ENCODE measurements around the gene PRPSAP1. TPM values are rescaled to one million over a fixed set of nuclear protein-coding genes. Genes with fewer than 3 reads are reported as not detected.

PRPSAP1 gene
- total RNA-seq, 1 donor from 2014 or later, result 48.8 TPM

- intact Hi-C loops (cut with micrococcal nuclease), result loop anchor here (2.0 kb wide), 1 partner anchor 68 kb away; the partner anchor contains the start of gene UBE2O
These were observed 30.7 kb upstream of the PRPSAP1 start, which contains the start of gene SPHK1 for GRCh38 chr17:76384222-76384986. TSS of gene SPHK1 (plus strand) at chr17:76384609. CDS start at chr17:76385645, 1,036 bp downstream.

DNA sequence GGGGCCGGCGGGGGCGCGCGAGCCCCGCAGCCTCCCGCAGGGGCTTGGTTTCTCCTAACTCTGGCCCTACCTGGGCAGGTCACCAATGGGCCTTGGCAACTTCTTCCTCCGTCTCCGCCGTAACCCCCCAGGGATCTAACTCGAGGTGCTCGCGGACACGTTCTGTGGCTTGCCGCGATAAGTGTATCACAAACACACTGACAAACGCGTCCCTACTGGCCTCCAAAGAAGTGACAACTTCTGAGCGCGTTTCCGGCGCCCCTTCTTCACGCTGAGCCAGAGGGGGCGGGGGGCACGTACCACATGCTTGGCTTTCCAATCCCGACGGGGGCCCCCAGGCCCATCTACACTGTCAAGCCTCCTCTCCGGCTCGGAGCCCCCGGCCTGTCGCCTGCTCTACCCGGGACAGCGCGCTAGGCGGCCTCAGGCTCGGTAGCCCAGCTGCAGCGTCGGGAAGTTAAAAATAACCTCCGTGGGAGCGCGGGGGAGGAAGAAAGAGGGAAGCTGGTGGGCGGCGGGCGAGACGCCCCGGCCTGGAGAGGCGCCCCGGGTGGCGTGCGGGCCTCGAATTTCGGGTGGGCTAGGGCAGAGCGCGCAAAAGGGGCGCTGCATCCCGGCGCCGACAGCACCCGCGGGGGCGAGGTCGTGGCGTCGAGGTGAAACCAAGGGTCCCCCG, 30.0 kb upstream of the PRPSAP1 start:
- intact Hi-C loops (cut with micrococcal nuclease), result loop anchor here (1.0 to 2.0 kb wide), 3 partner anchors 29 to 280 kb away; partner anchors contain the start of genes EXOC7 and UBE2O

GRCh38 chr17:76382803-76383545, 29.3 kb upstream of the PRPSAP1 start:
- intact Hi-C loops (cut with micrococcal nuclease), result loop anchor here (1.0 kb wide), 2 partner anchors 29 to 280 kb away; partner anchors contain the start of gene EXOC7

DNA sequence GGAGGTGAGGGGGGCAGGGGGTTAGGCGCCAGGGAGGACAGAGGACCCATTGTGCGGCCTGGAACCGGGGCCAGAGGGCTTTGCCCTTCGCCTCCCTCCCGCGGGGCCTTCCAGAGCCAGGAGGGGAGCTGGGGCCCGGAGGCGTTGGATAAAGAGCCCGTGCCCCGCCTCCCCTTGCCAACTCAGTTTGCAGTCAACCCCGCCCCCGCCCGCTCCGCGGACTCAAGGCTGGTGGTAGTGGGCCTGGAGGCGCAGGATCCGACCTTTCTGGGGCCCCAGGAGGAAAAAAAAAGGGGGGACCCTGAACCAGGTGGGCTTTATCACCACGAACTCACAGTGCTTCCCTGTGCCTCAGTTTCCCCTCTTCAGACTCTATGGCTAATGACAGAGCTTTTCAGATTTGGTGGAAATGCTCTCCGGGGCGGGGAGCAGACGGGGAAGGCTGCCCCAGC, 28.7 kb upstream of the PRPSAP1 start:
- intact Hi-C loops (cut with micrococcal nuclease), result no loop called here

- intact Hi-C loops (cut with micrococcal nuclease), result no loop called here
These were observed 28.1 kb upstream of the PRPSAP1 start for GRCh38 chr17:76381633-76382350.

GRCh38 chr17:76379646-76380376, 26.1 kb upstream of the PRPSAP1 start:
- intact Hi-C loops (cut with micrococcal nuclease), result no loop called here

DNA sequence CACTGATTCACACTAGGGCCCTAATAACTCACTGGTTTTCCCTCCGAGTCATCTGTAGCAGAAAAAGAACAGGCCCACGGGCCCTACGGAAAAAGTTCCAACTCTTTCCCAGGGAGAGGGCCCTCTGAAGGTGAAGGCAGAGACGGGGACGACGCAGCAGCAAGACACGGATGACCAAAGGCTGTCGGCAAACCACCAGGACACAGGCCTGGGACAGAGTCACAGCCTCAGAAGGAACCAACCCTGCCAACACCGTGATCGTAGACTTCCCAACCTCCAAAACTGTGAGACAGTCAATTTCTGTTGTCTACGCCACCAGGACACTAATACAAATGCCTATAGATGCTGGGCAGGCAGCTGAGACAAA, 25.5 kb upstream of the PRPSAP1 start:
- intact Hi-C loops (cut with micrococcal nuclease), result no loop called here

DNA sequence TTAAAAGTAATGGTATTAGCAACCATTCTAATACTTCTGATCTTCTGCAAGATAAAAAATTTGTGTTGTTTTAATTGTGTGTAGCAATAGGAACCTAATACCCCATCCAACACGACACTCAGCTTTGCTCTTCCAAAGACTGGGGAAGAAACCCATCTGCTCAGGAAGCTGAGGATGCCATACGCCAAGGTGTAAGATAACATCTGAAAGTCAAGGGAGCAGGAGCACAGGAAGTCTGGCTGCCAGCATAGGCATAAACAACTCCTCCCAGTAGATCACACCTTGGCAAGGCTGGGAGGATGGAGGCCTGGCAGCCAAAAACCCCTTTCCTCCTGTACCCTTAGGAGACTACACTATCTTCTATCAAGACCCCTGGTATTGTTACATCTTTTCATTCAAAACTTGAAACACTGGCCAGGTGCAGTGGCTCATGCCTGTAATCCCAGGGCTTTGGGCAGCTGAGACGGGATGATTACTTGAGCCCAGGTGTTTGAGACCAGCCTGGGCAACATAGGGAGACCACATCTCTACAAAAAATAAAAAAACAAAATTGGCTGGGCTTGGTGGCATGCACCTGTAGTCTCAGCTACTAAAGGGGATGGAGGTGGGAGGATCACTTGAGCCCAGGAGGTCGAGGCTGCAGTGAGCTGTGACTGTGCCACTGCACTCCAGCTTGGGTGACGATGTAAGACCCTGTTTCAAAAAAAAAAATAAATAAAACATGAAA, 25.0 kb upstream of the PRPSAP1 start:
- intact Hi-C loops (cut with micrococcal nuclease), result no loop called here

GRCh38 chr17:76376318-76377133, 22.8 kb upstream of the PRPSAP1 start:
- intact Hi-C loops (cut with micrococcal nuclease), result no loop called here

DNA sequence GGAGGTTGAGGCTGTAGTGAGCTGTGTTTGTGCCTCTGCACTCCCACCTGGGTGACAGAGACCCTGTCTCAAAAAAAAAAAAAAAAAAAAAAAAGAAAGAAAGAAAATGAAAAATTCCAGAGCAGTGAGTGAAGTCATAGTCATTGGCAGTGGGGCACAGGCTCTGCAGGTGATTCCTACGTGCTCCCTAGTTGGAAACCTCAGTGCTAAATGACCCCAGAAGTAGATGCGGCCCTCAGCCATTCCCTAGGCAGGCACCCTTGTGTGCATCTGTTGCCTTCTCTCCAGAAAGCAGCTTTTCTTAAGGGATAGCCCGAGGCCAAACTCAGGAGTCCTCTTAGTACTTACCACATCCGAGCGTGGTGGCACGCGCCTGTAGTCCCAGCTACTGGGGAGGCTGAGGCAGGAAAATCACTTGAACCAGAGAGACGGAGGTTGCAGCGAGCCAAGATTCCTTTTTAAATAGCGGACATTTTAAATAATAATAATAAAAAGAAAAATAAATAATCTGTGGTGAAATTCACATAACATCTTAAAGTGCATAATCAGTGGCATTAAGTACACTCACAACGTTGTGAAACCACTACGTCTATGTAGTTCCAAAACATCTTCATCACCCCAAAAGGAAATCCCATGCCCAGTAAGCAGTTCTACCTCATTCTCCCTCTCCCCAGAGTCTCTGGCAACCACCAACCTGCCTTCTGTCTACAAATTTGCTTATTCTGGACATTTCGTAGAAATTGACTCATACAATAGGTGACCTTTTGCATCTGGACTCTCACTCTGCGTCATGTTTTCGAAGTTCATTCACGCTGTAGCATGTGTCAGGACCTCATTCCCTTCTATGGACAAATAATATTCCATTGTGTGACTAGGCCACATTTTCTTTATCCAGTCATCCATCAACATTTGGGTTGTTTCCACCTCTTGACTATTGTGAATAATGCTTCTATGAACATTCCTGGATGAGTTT, 18.2 kb upstream of the PRPSAP1 start:
- intact Hi-C loops (cut with micrococcal nuclease), result no loop called here

DNA sequence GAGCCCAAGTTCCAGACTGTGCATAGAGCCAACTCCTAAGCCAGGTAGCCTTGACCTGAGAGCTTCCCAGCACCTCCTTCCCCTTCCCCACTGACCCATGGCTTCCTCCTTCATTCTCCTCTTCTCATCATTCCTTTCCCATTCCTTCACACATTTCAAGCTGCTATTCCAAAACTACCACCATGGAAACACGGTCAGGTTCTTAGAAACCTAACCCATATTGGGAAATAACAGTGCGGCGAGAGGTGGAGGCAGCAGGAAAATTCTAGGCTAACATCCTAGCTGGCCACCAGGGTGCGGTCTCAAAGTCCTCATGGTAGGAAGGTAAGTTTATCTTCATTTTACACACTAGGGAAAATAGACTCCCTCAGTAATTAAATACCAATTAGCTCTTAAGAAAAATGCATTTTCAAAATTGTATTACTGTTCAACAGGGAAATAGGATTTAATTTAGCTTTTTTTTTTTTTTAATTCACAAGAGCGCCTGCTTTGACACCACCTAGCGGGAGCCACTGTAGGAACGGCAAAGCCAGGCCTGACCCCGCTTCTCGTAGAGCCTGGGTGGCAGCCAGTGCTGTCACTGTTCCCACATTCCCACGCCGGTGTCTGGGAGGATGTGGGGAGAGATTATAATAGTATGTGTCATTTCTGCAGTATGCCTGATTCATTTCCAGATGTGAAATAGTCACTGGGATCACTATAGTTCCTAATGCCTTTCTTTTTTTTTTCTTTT, 16.7 kb upstream of the PRPSAP1 start:
- intact Hi-C loops (cut with micrococcal nuclease), result loop anchor here (1.0 kb wide), 1 partner anchor 28 kb away; no protein-coding TSS in a partner anchor

DNA sequence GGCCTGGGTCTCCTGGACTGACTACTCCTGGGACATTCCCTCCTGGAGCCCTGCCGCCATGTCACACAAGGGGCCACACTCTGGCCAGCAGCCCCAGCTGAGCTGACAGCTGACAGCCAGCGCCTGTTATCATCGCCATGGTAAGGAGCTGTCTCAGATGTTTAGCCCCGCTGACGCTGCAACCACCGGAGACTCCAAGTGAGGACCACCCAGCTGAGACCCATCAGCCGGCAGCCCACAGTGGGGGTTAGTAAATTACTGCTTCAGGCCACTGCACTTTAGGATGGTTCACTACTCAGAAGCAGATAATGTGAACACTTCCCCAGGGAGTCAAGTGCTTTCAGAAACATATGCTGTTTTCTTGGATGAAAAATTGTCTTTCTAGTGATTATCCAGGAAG, 16.1 kb upstream of the PRPSAP1 start:
- intact Hi-C loops (cut with micrococcal nuclease), result loop anchor here (1.0 kb wide), 1 partner anchor 28 kb away; no protein-coding TSS in a partner anchor

DNA sequence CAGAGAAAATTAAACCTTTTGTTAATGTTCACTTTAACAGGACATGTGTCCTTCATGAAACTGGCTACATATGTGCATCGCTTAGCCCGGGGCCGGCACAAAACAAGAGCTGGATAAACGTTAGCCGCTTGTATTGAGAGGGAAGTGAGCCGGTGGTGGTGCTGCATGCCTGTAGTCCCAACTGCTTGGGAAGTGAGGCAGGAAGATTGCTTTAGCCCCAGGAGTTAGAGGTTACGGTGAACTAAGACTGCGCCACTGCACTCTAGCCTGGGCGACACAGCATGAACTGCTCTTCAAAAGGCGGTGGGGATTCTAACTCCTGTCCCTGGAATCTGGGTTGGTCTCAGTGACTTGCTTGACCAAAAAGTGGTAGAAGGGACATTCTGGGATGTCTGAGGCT, 15.7 kb upstream of the PRPSAP1 start:
- intact Hi-C loops (cut with micrococcal nuclease), result no loop called here

DNA sequence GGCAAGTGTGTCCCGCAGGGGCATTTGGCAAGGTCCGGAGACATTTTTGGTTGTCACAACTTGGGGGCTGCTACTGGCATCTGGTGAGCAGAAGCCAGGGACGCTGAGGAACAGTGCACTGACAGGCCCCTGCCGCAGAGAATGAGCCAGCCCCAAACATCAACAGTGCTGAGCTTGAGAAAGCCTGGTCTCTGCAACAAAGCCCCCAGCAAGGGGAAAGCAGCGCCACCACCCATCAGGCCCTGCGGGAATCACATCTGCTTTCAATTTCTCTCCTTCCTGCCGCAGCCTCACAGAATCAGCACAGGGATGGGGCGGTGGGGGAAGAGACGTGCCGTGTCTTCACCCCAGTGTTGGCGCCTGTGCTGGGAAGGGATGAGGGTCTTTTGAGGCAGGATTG, 14.8 kb upstream of the PRPSAP1 start:
- intact Hi-C loops (cut with micrococcal nuclease), result no loop called here

GRCh38 chr17:76367642-76368041, 13.9 kb upstream of the PRPSAP1 start:
- intact Hi-C loops (cut with micrococcal nuclease), result no loop called here

DNA sequence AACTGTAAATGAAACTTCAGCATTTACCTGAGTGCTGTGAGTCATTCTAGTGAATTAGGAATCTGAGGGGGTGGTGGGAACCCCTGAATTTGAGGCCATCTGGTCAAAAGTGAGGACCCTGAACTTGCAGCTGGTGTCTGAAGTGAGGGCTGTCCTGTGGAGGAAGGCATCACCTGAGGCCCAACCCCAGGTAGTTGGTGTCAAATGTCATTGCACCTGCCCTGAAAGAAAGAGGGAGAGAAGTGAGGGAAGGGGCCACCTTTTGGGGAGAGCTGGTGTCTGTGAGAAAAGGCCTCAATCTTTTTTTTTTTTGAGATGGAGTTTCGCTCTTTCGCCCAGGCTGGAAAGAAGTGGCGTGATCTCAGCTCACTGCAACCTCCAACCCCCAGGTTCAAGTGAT, 12.5 kb upstream of the PRPSAP1 start:
- intact Hi-C loops (cut with micrococcal nuclease), result no loop called here

Measured in T-helper 1 cell treated with Interleukin-12 subunit alpha and Interleukin-12 subunit beta and Interleukin-4 antibody, amounts not matched to agents 30 ng/mL and 1 ng/mL, for 36 hours (primary cell).